Measurements from ENCODE around the gene RBM3.
"Not testable (repeated sequence)": the region's sequence is repeated elsewhere in the genome, so short reads cannot be mapped to it uniquely, and the experiment has no call there.

Gene RBM3

DNA sequence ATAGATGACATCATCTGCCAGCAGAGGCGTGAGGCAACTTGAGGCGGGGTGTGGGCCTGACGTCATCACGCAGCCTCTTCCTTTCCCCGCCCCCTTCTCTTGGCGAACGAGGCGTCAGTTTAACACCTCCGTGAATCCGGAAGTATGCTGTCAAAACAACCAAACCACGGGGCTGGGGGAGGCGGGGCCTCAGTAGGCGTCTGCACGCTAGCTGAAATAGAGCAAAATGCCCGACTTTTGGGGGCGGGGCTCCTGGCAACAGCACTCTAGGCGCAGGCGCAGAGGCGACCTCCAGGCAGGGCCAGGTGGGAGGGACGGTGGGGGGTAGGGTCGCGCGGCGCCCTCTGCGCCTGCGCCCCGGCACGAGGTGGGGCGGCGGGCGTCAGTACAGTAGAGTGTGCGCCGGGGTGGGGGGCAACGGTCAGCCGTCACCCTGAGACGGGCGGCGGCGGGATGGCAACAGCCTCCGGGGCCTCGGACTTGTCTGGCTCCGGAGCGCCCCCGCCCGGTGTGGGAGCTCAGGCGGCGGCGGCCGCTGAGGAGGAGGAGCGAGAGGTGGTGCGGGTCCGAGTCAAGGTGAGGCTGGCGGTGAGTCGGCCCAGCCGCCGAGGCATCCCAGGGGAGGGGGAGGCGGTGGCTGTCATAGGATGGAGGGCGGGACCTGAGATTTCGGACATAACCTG lies 34.8 kb upstream of the RBM3 start, which contains the start of gene TBC1D25:
TSS of gene TBC1D25 (plus strand) at position 370 of the 683 bp plus-strand sequence. CDS start at position 454, 84 bp downstream.
- peak within 1 kb of the TSS; percentile 72 for H3K4me3 ChIP-seq (ENCODE audit: low read depth, low read length)

DNA sequence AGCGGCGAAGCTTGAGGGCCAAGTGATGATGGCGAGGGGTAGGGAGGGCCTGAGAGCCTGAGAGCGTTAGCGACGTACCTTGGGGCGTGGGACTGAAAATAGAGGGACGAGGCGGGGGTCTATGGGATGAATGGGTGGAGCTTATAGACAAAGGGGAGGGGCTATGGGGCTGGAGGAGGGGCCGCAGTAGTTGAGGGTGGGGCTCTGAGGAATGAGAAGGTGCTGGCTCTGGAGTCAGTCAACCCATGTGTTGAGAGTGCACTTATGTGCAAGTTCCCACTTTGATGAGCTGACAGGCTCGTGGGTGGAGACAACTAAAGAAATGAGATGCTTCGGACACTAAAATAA lies 34.3 kb upstream of the RBM3 start:
- peak overlapping the region; percentile 72 for H3K4me3 ChIP-seq (ENCODE audit: low read depth, low read length)
- TF ChIP-seq, protein P1, sequence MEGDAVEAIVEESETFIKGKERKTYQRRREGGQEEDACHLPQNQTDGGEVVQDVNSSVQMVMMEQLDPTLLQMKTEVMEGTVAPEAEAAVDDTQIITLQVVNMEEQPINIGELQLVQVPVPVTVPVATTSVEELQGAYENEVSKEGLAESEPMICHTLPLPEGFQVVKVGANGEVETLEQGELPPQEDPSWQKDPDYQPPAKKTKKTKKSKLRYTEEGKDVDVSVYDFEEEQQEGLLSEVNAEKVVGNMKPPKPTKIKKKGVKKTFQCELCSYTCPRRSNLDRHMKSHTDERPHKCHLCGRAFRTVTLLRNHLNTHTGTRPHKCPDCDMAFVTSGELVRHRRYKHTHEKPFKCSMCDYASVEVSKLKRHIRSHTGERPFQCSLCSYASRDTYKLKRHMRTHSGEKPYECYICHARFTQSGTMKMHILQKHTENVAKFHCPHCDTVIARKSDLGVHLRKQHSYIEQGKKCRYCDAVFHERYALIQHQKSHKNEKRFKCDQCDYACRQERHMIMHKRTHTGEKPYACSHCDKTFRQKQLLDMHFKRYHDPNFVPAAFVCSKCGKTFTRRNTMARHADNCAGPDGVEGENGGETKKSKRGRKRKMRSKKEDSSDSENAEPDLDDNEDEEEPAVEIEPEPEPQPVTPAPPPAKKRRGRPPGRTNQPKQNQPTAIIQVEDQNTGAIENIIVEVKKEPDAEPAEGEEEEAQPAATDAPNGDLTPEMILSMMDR (IDR thresholded peaks at IDR 0.05; ENCODE audit: low read depth, low read length), result no peak

More for the DNA sequence above, 34.8 kb upstream of the RBM3 start, which contains the start of gene TBC1D25:
- TF ChIP-seq, protein P1 (IDR thresholded peaks at IDR 0.05; ENCODE audit: low read depth, low read length), result peak; percentile 33; the same call in 1 of the 2 replicates

DNA sequence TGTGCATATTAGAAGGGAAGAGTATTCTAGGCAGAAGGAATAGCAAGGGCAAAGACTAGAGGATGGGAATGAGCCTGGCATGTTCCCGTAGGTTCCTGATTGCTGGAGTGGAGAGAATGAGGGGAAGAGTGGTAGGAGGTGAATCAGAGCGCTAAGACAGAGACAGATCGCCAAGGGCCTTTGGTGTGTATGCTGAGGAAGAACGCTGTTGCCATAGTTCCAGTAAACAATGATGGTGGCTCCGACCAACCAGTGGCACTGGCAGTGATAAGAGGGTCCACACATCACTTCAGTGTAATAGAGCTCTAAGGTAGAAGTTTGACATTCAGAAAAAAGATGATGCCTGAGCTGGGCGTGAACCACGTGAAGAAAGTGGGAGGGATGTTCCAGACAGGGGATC lies 33.8 kb upstream of the RBM3 start:
- TF ChIP-seq, protein P1 (IDR thresholded peaks at IDR 0.05; ENCODE audit: low read depth, low read length), result no peak
- peak overlapping the region; percentile 72 for H3K4me3 ChIP-seq (ENCODE audit: low read depth, low read length)

DNA sequence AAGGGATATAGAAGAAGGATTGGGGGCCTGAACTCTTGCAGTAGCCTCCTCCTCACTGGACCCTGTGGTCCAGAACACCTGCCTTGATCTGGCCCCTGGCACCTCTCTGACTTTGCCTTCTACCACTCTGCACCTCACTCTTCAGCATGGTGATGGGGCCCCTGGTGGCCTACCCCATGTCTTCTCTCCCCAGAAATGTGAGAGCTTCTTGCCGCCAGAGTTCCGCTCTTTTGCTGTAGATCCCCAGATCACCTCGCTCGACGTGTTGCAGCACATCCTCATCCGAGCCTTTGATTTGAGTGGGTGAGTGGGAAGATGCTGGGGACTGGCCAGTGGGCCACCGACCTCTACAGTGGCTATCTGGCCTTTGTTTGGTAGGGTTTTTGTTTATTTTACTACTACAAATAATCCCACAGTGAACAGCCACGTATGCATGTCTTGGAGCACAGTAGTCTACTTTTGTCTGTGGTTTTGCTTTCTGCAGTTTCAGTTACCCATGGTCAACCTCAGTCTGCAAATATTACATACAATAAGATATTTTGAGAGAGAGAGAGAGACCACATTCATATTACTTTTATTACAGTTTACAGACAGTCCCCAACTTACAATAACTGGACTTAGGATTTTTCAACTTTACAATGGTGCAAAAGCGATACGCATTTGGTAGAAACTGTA lies 33.0 kb upstream of the RBM3 start:
- TF ChIP-seq, protein P1 (IDR thresholded peaks at IDR 0.05; ENCODE audit: low read depth, low read length), result no peak
- no peak overlapping the region for H3K4me3 ChIP-seq (ENCODE audit: low read depth, low read length)

DNA sequence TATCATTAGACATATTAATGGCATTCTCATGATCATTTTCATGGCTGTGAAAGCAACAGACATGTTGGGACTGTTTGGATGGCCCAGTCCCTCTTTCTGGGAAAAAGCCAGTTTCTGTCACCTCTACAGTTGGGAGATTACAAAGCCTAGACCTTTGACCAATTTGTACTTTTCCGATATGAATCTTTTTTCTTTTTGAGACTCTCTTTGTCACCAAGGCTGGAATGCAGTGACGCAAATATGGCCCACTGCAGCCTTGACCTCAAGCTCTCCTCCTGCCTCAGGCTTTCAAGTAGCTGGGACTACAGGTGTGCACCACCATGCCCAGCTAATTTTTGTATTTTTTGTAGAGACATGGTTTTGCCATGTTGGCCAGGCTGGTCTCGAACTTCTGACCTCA lies 25.4 kb upstream of the RBM3 start:
- H3K4me3 ChIP-seq (ENCODE audit: low read depth, low read length), result no peak overlapping the region
- TF ChIP-seq, protein P1 (IDR thresholded peaks at IDR 0.05; ENCODE audit: low read depth, low read length), result no peak

DNA sequence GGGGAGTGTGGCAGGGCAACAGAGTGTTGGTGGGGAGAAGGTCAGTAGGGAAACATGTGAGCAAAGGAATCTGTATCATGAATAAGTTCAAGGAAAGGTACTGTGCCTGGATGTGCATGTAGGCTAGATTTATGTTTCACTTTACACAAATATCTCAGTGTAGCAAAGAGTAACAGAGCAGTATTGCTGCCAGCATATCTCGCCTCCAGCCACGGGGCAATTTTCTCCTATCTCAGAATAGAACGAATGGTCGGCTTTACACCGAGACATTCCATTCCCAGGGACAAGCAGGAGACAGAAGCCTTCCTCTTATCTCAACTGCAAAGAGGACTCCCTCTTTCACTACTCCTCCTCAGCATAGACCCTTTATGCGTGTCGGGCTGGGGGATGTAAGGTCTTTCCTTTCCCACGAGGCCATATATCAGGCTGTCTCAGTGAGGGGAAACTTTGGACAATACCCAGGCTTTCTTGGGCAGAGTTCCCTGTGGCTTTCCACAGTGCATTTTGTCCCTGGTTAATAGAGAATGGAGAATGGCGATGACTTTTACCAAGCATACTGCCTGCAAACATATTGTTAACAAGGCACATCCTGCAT lies 18.5 kb upstream of the RBM3 start:
- not testable (repeated sequence) for H3K4me3 ChIP-seq (ENCODE audit: low read depth, low read length)

DNA sequence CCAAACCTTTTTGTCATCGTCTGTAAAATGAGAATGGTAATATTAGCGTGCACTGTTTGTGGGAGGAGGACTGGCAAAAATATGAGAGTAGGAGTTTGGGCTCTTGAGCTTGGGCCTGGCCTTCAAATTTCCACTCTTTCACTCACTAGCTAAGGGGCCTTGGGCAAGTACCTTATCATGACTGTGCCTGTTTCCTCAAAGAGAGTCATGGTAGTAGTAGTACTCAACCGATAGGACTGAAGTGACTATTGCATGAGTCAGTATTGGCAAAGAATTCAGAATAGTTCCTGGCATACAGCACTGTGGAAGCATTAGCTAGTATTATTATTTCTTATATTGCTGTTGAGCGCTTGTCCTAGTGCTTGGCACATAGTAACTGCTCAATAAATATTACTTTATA lies 16.0 kb upstream of the RBM3 start:
- TF ChIP-seq, protein P1 (IDR thresholded peaks at IDR 0.05; ENCODE audit: low read depth, low read length), result no peak
- no peak overlapping the region for H3K4me3 ChIP-seq (ENCODE audit: low read depth, low read length)

Data from WI38 (cell line).